A673 (cell line): ENCODE data around the gene MRPL27.

Source experiments
- CTCF ChIP-seq: fragments of 300-800, 200-600 bp; sonication (generic); conservative IDR thresholded peaks from 2 replicates; pipeline ENCODE4 v1.5.1; 2017; ENCODE audit warnings: low read depth, mild to moderate bottlenecking, antibody characterized with exemption, low read length, moderate library complexity, mixed read lengths
- EZH2 ChIP-seq: fragments of 200-600 bp; sonication (generic); IDR thresholded peaks from 2 replicates; pipeline ENCODE4 v1.6.1; 2017; ENCODE audit warnings: borderline replicate concordance, low read depth, mild to moderate bottlenecking, mixed read lengths, antibody characterized with exemption, low read length; ENCODE audit not compliant: poor library complexity, severe bottlenecking

GRCh38 chr17:50359005-50359699, 13.8 kb downstream of the MRPL27 start:
- no peak for TF ChIP-seq CTCF
- no peak for TF ChIP-seq EZH2
